HG03139 (cell line): ENCODE results near the gene NTSR1.

Source experiments
- ATAC-seq: cut with Tn5 transposase; IDR thresholded peaks from one replicate; pipeline ENCODE4 v1.9.1; 2021; ENCODE audit not compliant: unreplicated experiment

Gene NTSR1

DNA sequence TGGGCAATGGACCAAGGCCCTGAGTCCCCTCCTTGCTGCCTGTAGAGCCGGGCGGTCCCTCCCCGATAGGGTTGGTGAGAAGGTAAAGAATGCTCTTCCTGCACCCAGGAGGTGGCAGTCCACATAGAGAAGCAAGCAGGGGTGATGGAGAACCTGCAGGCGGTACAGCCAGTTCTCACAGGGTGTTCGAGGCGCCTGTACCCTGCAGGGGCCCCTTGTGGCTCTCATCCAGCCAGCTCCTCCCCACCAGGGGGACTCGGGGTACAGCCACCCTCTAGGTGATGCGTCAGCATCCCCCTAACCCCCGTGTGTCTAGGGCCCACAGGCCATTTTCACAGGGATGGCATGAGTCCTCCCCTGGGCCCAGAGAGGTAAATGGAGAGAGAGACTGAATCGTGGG is 103.1 kb downstream of the NTSR1 start:
- ATAC-seq: no peak
